Mucosa of descending colon (tissue), 3 donors: ENCODE data around the gene ARHGAP22. TPM values are rescaled to one million over a fixed set of nuclear protein-coding genes. Genes with fewer than 3 reads are reported as not detected.

ENCODE experiments used
- ATAC-seq: fragments of 200-7000 bp; cut with Tn5 transposase; one replicate; pipeline ENCODE4 v1.9.1; 2020; ENCODE audit warnings: mild to moderate bottlenecking, moderate library complexity
- DNase-seq, 3 donors: peaks; one replicate each; pipeline ENCODE4 v3.0.0-alpha.2; 2020
- H3K36me3 ChIP-seq: fragments of 200-600 bp; one replicate; pipeline ENCODE4 v1.8.0; 2021; ENCODE audit warnings: low read depth, mild to moderate bottlenecking
- H3K4me1 ChIP-seq: fragments of 200-600 bp; one replicate; pipeline ENCODE4 v1.8.0; 2021; ENCODE audit warnings: low read depth, mild to moderate bottlenecking
- H3K4me3 ChIP-seq: fragments of 200-600 bp; one replicate; pipeline ENCODE4 v1.8.0; 2021; ENCODE audit warnings: mild to moderate bottlenecking
- H3K9me3 ChIP-seq: fragments of 200-600 bp; one replicate; pipeline ENCODE4 v1.8.0; 2021; ENCODE audit warnings: mild to moderate bottlenecking
- intact Hi-C, 2 donors: fragments of 100-400 bp; cut with DNase I in 1 of 2; cut with micrococcal nuclease in 1 of 2; formaldehyde crosslinking; loops; one replicate each; pipeline versions ENCODE4 v1.11.0 to v1.11.1; 2022; cut with DNase I, micrococcal nuclease
- total RNA-seq, 3 donors: library from RNA; stranded (reverse); fragmentation: NEBNext Ultra II Directional in 2 of 3; extraction: Animal tissue kit (Norgen Biotek cat#: 25700) in 2 of 3; gene quantifications; one replicate each; pipeline versions ENCODE4 v1.2.1 to v1.2.4, GENCODE V29; 2021 to 2023
- TF ChIP-seq, protein P1 (sequence below): fragments of 200-600 bp; IDR thresholded peaks from one replicate; pipeline ENCODE4 v1.8.0; 2022; ENCODE audit warnings: antibody characterized with exemption, mild to moderate bottlenecking
- donor health status: DM: no; HTN: no; CAD: no; lungs with moderate emphysema.
- donor health status: DM: no; HTN: no; CAD: no.
- donor health status: DM: no; HTN: yes; CAD: no.

Gene ARHGAP22
- total RNA-seq, 3 donors from 2014 or later = 0.93 to 5.9 (median 1.3) TPM

DNA sequence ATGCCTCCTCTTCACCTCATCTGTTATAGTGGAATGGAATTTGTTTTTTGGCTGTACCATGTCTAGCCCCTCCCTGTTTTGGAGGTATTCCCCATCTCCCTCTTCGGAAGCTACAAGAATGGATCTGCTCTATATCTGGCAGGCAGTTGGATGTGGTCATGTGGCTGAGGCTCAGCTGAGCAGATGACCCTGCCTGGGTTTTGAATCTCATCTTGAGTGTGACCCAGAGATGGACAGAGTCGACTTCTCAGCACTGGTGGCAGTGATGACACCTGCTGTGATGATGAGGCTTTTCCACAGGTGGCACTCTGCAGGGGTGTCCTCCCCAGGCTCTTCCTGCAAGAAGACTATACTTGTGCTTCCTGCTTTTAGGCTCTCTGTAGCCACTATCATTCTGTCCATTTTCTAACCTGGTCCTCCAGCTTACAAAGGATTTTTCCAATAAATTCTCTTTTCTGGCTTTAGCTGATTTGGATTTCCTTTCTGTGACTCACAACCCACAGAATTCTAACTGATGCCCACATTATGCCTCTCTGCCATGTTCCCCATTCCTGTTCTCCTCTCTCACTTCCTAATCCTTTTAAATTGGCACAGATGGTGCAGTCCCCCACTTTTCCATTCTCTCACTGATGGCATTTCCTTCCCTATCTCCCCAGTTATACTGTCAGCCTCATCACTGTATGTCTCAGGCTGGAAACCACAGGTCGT is 7.5 kb upstream of the ARHGAP22 start:
- Histone ChIP-seq H3K4me1 (no peaks in the 10 kb centered on the region), H3K4me3 (no peak overlapping the region), H3K36me3 (no peaks in the 10 kb centered on the region), H3K9me3 (no peaks in the 10 kb centered on the region)
- no peak for DNase-seq
- no peak for ATAC-seq
- TF ChIP-seq, protein P1, sequence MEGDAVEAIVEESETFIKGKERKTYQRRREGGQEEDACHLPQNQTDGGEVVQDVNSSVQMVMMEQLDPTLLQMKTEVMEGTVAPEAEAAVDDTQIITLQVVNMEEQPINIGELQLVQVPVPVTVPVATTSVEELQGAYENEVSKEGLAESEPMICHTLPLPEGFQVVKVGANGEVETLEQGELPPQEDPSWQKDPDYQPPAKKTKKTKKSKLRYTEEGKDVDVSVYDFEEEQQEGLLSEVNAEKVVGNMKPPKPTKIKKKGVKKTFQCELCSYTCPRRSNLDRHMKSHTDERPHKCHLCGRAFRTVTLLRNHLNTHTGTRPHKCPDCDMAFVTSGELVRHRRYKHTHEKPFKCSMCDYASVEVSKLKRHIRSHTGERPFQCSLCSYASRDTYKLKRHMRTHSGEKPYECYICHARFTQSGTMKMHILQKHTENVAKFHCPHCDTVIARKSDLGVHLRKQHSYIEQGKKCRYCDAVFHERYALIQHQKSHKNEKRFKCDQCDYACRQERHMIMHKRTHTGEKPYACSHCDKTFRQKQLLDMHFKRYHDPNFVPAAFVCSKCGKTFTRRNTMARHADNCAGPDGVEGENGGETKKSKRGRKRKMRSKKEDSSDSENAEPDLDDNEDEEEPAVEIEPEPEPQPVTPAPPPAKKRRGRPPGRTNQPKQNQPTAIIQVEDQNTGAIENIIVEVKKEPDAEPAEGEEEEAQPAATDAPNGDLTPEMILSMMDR = no peak
- intact Hi-C loops = no loop called here

DNA sequence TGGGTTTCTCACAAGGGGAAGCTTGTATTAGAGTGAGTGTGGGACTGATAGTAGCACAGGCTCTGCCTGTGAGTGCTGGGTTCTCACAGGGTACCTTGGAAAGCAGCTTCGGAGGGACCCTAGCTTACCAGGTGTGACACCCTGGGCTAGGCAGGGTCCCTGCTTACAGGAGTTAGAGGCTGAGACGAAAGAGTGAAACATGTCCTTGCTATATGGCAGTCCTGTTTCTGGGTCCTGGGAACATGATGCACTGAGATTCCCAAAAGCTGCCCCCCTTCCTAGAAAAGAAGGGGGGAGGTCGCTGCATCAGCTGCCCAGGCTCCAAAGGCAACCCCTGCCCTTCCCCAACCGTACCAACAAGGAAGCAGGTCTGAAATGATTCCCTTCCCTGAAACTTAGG is 6.3 kb upstream of the ARHGAP22 start:
- intact Hi-C loops = no loop called here
- Histone ChIP-seq H3K4me1 (no peaks in the 10 kb centered on the region), H3K9me3 (no peaks in the 10 kb centered on the region), H3K36me3 (no peaks in the 10 kb centered on the region), H3K4me3 (no peak overlapping the region)
- DNase-seq (no peak), ATAC-seq (no peak)
- TF ChIP-seq, protein P1 = no peak

DNA sequence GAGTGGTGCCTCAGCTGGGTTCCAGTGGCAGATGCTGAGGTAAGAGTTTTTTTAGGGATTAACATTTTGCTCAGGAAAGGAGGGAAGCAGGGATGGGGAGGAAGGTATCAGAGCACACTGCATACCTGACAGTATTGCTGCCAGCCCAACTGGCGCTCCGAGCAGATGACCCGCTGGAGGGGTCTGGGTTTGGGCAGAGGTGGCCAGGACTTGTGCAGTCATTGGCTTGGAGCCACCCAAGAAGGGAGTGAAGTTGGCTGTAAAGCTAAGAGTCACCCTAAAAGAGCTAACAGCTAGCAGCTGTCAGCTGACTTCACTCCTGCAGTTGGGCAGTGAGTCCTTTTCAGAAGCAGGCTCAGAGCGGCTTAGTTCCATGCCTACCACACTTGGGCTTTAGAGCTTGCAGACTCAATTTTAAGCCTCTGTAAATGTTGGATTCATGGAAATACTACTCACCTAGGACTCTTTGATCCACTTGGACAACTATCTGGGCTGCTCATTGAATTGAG is 5.8 kb upstream of the ARHGAP22 start:
- Histone ChIP-seq H3K36me3 (no peaks in the 10 kb centered on the region), H3K9me3 (no peaks in the 10 kb centered on the region), H3K4me1 (no peaks in the 10 kb centered on the region), H3K4me3 (no peak overlapping the region)
- ATAC-seq (no peak), DNase-seq (no peak)
- TF ChIP-seq, protein P1 = no peak
- intact Hi-C loops = no loop called here

DNA sequence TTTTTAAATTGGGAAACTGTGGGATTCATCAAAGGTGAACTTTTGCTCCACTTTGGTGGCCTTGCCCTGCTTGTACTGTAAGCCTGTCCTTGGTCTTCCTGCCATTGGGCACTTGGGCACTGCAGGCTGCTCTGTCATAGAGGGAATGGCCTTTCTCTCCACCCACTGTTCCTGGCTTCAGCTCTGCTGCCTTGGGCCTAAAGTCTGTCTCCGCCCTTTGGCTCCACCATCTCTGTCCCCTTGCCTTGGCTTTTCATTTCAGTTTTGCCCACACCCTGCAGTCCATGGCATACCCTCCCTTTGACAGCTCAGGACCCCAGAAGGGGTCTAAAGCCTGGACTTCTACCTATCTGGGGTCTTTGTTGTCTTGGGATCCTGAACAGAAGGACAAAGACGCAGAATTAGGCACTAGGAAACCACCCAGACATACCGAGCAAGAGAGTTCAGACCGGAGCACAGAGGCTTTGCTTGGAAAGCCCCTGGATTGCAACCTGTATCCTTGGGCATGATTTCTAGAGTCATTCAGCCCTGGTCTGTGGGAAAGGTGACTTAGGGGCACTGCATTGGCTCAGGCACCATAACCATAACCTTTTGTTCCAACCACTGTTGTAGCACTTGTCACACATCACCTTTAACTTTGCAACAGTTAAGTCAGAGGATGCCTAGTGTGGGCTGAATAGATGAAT is 5.2 kb upstream of the ARHGAP22 start:
- DNase-seq = no peak

DNA sequence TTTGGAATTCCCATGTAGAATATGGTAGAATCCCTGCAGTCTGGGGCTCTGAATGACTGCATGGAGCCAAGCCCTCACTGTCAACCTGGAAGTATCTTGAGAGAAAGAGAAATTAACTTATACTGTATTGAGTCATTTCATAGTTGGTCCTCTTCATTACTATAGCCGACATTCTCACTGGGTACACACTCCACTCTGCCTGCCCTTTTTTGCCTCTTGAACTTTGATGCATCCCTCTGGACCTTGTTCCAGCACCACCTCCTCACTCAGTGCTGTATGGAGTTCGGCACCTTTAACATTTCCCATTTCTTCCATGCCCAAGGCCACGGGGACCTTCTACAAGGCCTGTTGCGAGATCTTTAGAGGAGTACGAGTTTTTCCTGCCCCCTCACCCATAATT is 4.6 kb upstream of the ARHGAP22 start:
- Histone ChIP-seq H3K9me3 (no peaks in the 10 kb centered on the region), H3K36me3 (no peaks in the 10 kb centered on the region), H3K4me1 (peaks cover 7% of the 10 kb centered on the region), H3K4me3 (no peak overlapping the region)
- TF ChIP-seq, protein P1 = no peak
- intact Hi-C loops = no loop called here
- DNase-seq (no peak), ATAC-seq (no peak)

More for the DNA sequence above, 5.2 kb upstream of the ARHGAP22 start:
- intact Hi-C loops = no loop called here
- H3K9me3 ChIP-seq = no peaks in the 10 kb centered on the region
- ATAC-seq = no peak
- TF ChIP-seq, protein P1 = no peak
- no peak overlapping the region for H3K4me3 ChIP-seq
- H3K36me3 ChIP-seq = no peaks in the 10 kb centered on the region
- H3K4me1 ChIP-seq = peaks cover 1% of the 10 kb centered on the region
